ENCODE results near the gene ARL6IP5. TPM values are rescaled to one million over a fixed set of nuclear protein-coding genes. Genes with fewer than 3 reads are reported as not detected.

ARL6IP5 gene
- total and polyA plus RNA-seq, 9 of the 15 experiments (the other 6 are each of a cell fraction or from before 2014, with no cell fraction given): 10.3 to 54.0 (median 12.7) TPM

DNA sequence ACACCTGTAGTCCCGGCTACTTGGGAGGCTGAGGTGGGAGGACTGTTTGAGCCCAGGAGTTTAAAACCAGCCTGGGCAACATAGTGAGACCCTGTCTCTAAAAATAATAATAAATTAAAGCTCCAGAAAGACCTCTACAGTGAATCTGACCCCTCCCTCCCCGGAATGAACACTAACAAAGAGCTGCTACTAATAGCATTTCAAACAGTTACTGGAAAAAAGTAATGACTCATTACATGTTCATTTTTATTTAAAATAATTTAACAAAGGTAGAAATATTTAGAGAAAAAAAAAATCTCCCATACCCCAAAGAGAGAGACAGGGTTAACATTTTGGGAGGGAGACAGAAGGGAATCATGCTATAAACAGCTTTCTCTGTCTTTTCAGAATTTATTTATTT is 2.4 kb upstream of the ARL6IP5 start:
- Histone ChIP-seq H3K27me3 (ENCODE audit: control insufficient read depth in 2 of 2, insufficient read depth in 2 of 2, low read length in 2 of 2) (no peaks in the 10 kb centered on the region), H3K27ac (ENCODE audit: extremely low read depth, low read depth, low read length) (no peak overlapping the region), H3K9me1 (ENCODE audit: control insufficient read depth, insufficient read depth, low read length) (no peaks in the 10 kb centered on the region), H2AFZ (ENCODE audit: low read depth, low read length) (no peak overlapping the region), H3K9me3 (replicated peaks; ENCODE audit: control insufficient read depth, insufficient read depth, low read depth, low read length) (no peaks in the 10 kb centered on the region), H3K4me2 (ENCODE audit: insufficient read depth, low read length) (no peak overlapping the region), H3K4me1 (replicated peaks in 1 of 2; ENCODE audit: control insufficient read depth in 2 of 2, insufficient read depth in 2 of 2, low read length in 2 of 2) (peaks cover 9 to 36% of the 10 kb centered on the region in 2 experiments), H4K20me1 (replicated peaks; ENCODE audit: control insufficient read depth, insufficient read depth, low read length) (no peaks in the 10 kb centered on the region), H3K36me3 (ENCODE audit: control insufficient read depth, insufficient read depth, low read length) (no peaks in the 10 kb centered on the region), H3K79me2 (ENCODE audit: control insufficient read depth, insufficient read depth, low read length) (peaks cover 42% of the 10 kb centered on the region), H3K4me3 (no peak overlapping the region), H3K9ac (ENCODE audit: insufficient read depth in 1 of 2, low read depth in 2 of 2, low read length in 2 of 2) (no peak overlapping the region)
- ChIA-PET POLR2A (interaction anchor here (0.7 kb wide), 1 partner anchor 44 kb away, joined by 3 read pairs; no protein-coding TSS in a partner anchor), CTCF (ENCODE audit: low intra/inter-chr PET ratio) (no interaction called here)
- no peak for ATAC-seq
- no peak for DNase-seq (ENCODE audit: extremely low read depth in 1 of 4, low spot score in 3 of 4)
- 0 out of 2 replicates have a peak, but pooled peaks have one; percentile 13 for TF ChIP-seq VEZF1 (CRISPR knock-in tag; IDR thresholded peaks at IDR 0.05)
- TF ChIP-seq ZNF431 (CRISPR knock-in tag; IDR thresholded peaks at IDR 0.05): no peak
- BruUV-seq (replicated peaks): no TSS peak
- WGBS (ENCODE audit: insufficient coverage, low coverage, missing lambda C conversion rate): 42% methylated on average over 1 of the region's 2 CpGs
- in situ Hi-C loops (cut with MboI) (no loop called here), intact Hi-C loops (cut with micrococcal nuclease) (no loop called here)
- no peak for FAIRE-seq

GRCh38 chr3:69082805-69083204 is 1.9 kb upstream of the ARL6IP5 start:
- FAIRE-seq (peak; percentile 29), ATAC-seq (no peak), DNase-seq (ENCODE audit: extremely low read depth in 1 of 4, low spot score in 3 of 4) (peak in 1 of 4 experiments; percentile 17)
- peak overlapping the region; percentile 40; the same call in 1 of the 2 replicates for H2AFZ ChIP-seq (ENCODE audit: low read depth, low read length)
- intact Hi-C loops (cut with micrococcal nuclease): no loop called here
- no peaks in the 10 kb centered on the region for H4K20me1 ChIP-seq (replicated peaks; ENCODE audit: control insufficient read depth, insufficient read depth, low read length)
- ChIA-PET POLR2A (interaction anchor here (0.6 to 0.7 kb wide), 2 partner anchors 26 to 44 kb away, joined by 3 to 4 read pairs; no protein-coding TSS in a partner anchor), CTCF (ENCODE audit: low intra/inter-chr PET ratio) (no interaction called here)
- no peaks in the 10 kb centered on the region for H3K27me3 ChIP-seq (ENCODE audit: control insufficient read depth in 2 of 2, insufficient read depth in 2 of 2, low read length in 2 of 2)
- H3K4me1 ChIP-seq (replicated peaks in 1 of 2; ENCODE audit: control insufficient read depth in 2 of 2, insufficient read depth in 2 of 2, low read length in 2 of 2): peaks cover 9 to 36% of the 10 kb centered on the region in 2 experiments
- no TSS peak for BruUV-seq (replicated peaks)
- no peaks in the 10 kb centered on the region for H3K9me1 ChIP-seq (ENCODE audit: control insufficient read depth, insufficient read depth, low read length)
- in situ Hi-C loops (cut with MboI): no loop called here
- H3K9ac ChIP-seq (ENCODE audit: insufficient read depth in 1 of 2, low read depth in 2 of 2, low read length in 2 of 2): no peak overlapping the region
- no peaks in the 10 kb centered on the region for H3K36me3 ChIP-seq (ENCODE audit: control insufficient read depth, insufficient read depth, low read length)
- peaks cover 38% of the 10 kb centered on the region for H3K79me2 ChIP-seq (ENCODE audit: control insufficient read depth, insufficient read depth, low read length)
- TF ChIP-seq PBX2 (CRISPR knock-in tag; IDR thresholded peaks at IDR 0.05; ENCODE audit: low read depth) (no peak), PBX2 (tag; conservative IDR thresholded peaks at IDR 0.05; ENCODE audit: low read depth) (peak; percentile 40), GTF2F1 (IDR thresholded peaks at IDR 0.05; ENCODE audit: low read depth, low read length) (no peak), MEIS2 (IDR thresholded peaks at IDR 0.05; ENCODE audit: partially characterized antibody) (peak; percentile 54)
- no peak overlapping the region for H3K4me2 ChIP-seq (ENCODE audit: insufficient read depth, low read length)
- H3K4me3 ChIP-seq: no peak overlapping the region
- H3K27ac ChIP-seq (ENCODE audit: extremely low read depth, low read depth, low read length): no peak overlapping the region
- no peaks in the 10 kb centered on the region for H3K9me3 ChIP-seq (replicated peaks; ENCODE audit: control insufficient read depth, insufficient read depth, low read depth, low read length)

Data from K562 (cell line).